GM10248 (cell line): Measurements from ENCODE around the gene MPPED2.

Experiments
- CTCF ChIA-PET: fragments of 300-600 bp; sonication (Branson Sonifier 250); formaldehyde crosslinking; extraction: SDS; loops from one replicate; lab custom pipeline; 2021; ENCODE audit warnings: antibody characterized with exemption; lab: Yijun Ruan, JAX
- POLR2A ChIA-PET: fragments of 350-650 bp; sonication (Branson Sonifier 250); formaldehyde crosslinking; extraction: SDS; loops from one replicate; lab custom pipeline; 2020; ENCODE audit warnings: antibody characterized with exemption; lab: Yijun Ruan, JAX
- DNase-seq: peaks from one replicate; pipeline ENCODE4 v3.0.0; 2012; ENCODE audit errors: extremely low spot score
- CTCF ChIP-seq: IDR thresholded peaks from 2 replicates; pipeline ENCODE4 v1.5.1; 2012; ENCODE audit warnings: mild to moderate bottlenecking, low read depth; ENCODE audit errors: extremely low read depth, missing control alignments, control extremely low read depth

Gene MPPED2

GRCh38 chr11:30479899-30480298 lies 106.3 kb downstream of the MPPED2 start:
- no peak for TF ChIP-seq CTCF
- CTCF ChIA-PET: interaction anchor here (1.1 to 2.5 kb wide), 2 partner anchors 10 to 19 kb away, joined by 3 to 7 read pairs; no protein-coding TSS in a partner anchor

GRCh38 chr11:30478923-30479322 lies 107.2 kb downstream of the MPPED2 start:
- CTCF ChIA-PET: interaction anchor here (1.1 to 2.5 kb wide), 2 partner anchors 11 to 20 kb away, joined by 3 to 7 read pairs; no protein-coding TSS in a partner anchor
- POLR2A ChIA-PET: no interaction called here
- TF ChIP-seq CTCF: no peak
- no peak for DNase-seq

More at GRCh38 chr11:30479899-30480298, 106.3 kb downstream of the MPPED2 start:
- no peak for DNase-seq
- POLR2A ChIA-PET: no interaction called here

GRCh38 chr11:30477061-30477460 lies 109.1 kb downstream of the MPPED2 start:
- ChIA-PET CTCF (no interaction called here), POLR2A (no interaction called here)
- no peak for DNase-seq
- TF ChIP-seq CTCF: no peak

DNA sequence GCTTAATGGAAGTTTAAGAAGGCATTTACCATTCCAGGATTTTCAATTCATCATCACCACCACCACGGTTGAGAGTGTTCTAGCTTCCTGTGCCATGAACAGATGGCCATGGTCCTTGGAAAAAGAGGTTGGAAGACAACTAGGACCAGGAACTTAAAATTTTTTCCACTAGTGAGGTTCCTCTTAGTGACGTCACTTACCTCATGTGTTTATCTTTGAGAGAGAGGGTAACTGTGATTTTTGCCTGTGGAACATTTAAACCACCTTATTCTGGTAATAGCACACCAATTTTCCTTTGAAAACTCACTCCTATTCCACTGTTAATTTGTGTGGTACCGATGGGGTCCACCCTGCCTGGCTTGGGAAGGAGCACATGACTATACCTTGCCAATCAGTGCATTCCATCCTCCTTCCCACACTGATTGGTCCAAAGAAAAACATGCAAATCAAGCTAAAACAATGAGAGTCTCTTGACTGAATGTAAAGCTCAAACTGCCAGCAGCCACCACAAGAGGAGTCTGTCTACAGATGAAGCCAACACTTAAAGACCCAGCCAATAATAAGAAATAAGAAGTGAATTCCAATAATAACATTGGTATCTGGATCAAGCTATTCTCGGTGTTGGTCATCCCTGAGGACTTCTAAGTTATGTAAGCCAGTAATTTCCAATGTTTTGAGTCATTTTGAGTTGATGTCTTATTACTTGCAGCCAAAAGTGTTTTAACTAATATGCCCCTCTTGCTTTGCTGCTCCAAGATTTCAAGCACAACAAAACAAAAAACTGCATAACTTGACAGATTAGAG lies 111.8 kb downstream of the MPPED2 start:
- TF ChIP-seq CTCF: no peak
- POLR2A ChIA-PET: no interaction called here
- DNase-seq: no peak
- CTCF ChIA-PET: interaction anchor here (0.7 to 1.4 kb wide), 3 partner anchors 9 to 11 kb away, joined by 3 read pairs; no protein-coding TSS in a partner anchor

- TF ChIP-seq CTCF: no peak
- ChIA-PET CTCF (interaction anchor here (1.1 kb wide), 1 partner anchor 12 kb away, joined by 3 read pairs; no protein-coding TSS in a partner anchor), POLR2A (no interaction called here)
- no peak for DNase-seq
Observed at GRCh38 chr11:30471244-30471643, 114.9 kb downstream of the MPPED2 start.

GRCh38 chr11:30468881-30469280 lies 117.3 kb downstream of the MPPED2 start:
- ChIA-PET POLR2A (no interaction called here), CTCF (no interaction called here)
- no peak for DNase-seq
- TF ChIP-seq CTCF: no peak
